GM12878 (cell line): Measurements from ENCODE around the gene ALG2. TPM values are rescaled to one million over a fixed set of nuclear protein-coding genes. Genes with fewer than 3 reads are reported as not detected.

Experiments
- ATF2 ChIP-seq: IDR thresholded peaks from 2 replicates; pipeline ENCODE4 v1.6.1; 2012; ENCODE audit warnings: low read length, inconsistent platforms
- ATF3 ChIP-seq: IDR thresholded peaks from 2 replicates; pipeline ENCODE4 v1.6.1; 2011; ENCODE audit warnings: low read depth, mild to moderate bottlenecking, low read length, moderate library complexity, borderline replicate concordance; ENCODE audit errors: extremely low read depth
- BCL11A ChIP-seq: IDR thresholded peaks from 2 replicates; pipeline ENCODE4 v1.6.1; 2011; ENCODE audit warnings: low read depth, low read length
- CHD1 ChIP-seq: IDR thresholded peaks from 2 replicates; pipeline ENCODE4 v1.6.1; 2012; ENCODE audit warnings: low read depth, low read length, improper control_type of control experiment
- DPF2 ChIP-seq: fragments of 450-650 bp; IDR thresholded peaks from 2 replicates; pipeline ENCODE4 v1.6.1; 2017; ENCODE audit warnings: mild to moderate bottlenecking
- ETV6 ChIP-seq, 2 experiments: fragments of 450-650 bp in 1 of 2; IDR thresholded peaks in 1 of 2; conservative IDR thresholded peaks in 1 of 2; 2 replicates each; pipeline ENCODE4 v1.6.1; 2014; ENCODE audit warnings: antibody characterized with exemption in 1 of 2, borderline replicate concordance in 1 of 2, low read depth in 1 of 2, mild to moderate bottlenecking in 1 of 2, moderate library complexity in 1 of 2
- EZH2 ChIP-seq: IDR thresholded peaks from 2 replicates; pipeline ENCODE4 v1.6.1; 2012; ENCODE audit warnings: low read depth, mild to moderate bottlenecking, control low read depth, inconsistent platforms, low read length, borderline replicate concordance; ENCODE audit not compliant: control insufficient read depth
- HCFC1 ChIP-seq: fragments of 150-350 bp; IDR thresholded peaks from 2 replicates; pipeline ENCODE4 v1.6.1; 2014; ENCODE audit warnings: low read length
- HSF1 ChIP-seq: fragments of 150-350 bp; IDR thresholded peaks from 2 replicates; pipeline ENCODE4 v1.6.1; 2014; ENCODE audit warnings: mild to moderate bottlenecking, low read depth, low read length
- KDM1A ChIP-seq: fragments of 200-600 bp; sonication (generic); IDR thresholded peaks from 2 replicates; pipeline ENCODE4 v1.6.1; 2016; ENCODE audit warnings: borderline replicate concordance
- NR2C2 ChIP-seq: IDR thresholded peaks from 2 replicates; pipeline ENCODE4 v1.6.1; 2011; ENCODE audit warnings: borderline replicate concordance, low read depth; ENCODE audit not compliant: control insufficient read depth, insufficient read length
- PBX3 ChIP-seq: IDR thresholded peaks from 2 replicates; pipeline ENCODE4 v1.6.1; 2011; ENCODE audit warnings: mild to moderate bottlenecking, low read depth, low read length, moderate library complexity; ENCODE audit not compliant: insufficient replicate concordance
- RBBP5 ChIP-seq: fragments of 200-600 bp; sonication (generic); conservative IDR thresholded peaks from 2 replicates; pipeline ENCODE4 v1.6.1; 2016
- RCOR1 ChIP-seq: conservative IDR thresholded peaks from 2 replicates; pipeline ENCODE4 v1.6.1; 2012; ENCODE audit warnings: low read depth, low read length, improper control_type of control experiment
- RELA ChIP-seq: fragments of 450-650 bp; IDR thresholded peaks from 2 replicates; pipeline ENCODE4 v1.8.0; 2014; ENCODE audit warnings: borderline replicate concordance; ENCODE audit not compliant: partially characterized antibody
- REST ChIP-seq: IDR thresholded peaks from 2 replicates; pipeline ENCODE4 v1.6.1; 2012; ENCODE audit warnings: mild to moderate bottlenecking, low read depth, low read length
- RUNX3 ChIP-seq: IDR thresholded peaks from 2 replicates; pipeline ENCODE4 v1.6.1; 2012; ENCODE audit warnings: low read length, inconsistent platforms
- SIN3A ChIP-seq: IDR thresholded peaks from 2 replicates; pipeline ENCODE4 v1.6.1; 2012; ENCODE audit warnings: low read depth, low read length, improper control_type of control experiment
- SIX5 ChIP-seq: IDR thresholded peaks from 2 replicates; pipeline ENCODE4 v1.6.1; 2011; ENCODE audit warnings: mild to moderate bottlenecking, low read depth, low read length, moderate library complexity; ENCODE audit not compliant: severe bottlenecking
- SRF ChIP-seq, 2 experiments: IDR thresholded peaks; 2 replicates each; pipeline ENCODE4 v1.6.1; 2011; ENCODE audit warnings: low read depth in 2 of 2, low read length in 2 of 2, mild to moderate bottlenecking in 1 of 2, moderate library complexity in 1 of 2
- YBX1 ChIP-seq: fragments of 450-650 bp; IDR thresholded peaks from 2 replicates; pipeline ENCODE4 v1.6.1; 2016; ENCODE audit warnings: antibody characterized with exemption
- YY1 ChIP-seq: IDR thresholded peaks from 2 replicates; pipeline ENCODE4 v1.6.1; 2011; ENCODE audit warnings: low read depth, mild to moderate bottlenecking, low read length
- ZNF207 ChIP-seq: fragments of 450-650 bp; IDR thresholded peaks from 2 replicates; pipeline ENCODE4 v1.6.1; 2014; ENCODE audit warnings: antibody characterized with exemption, mild to moderate bottlenecking, borderline replicate concordance
- ZSCAN29 ChIP-seq: fragments of 450-650 bp; IDR thresholded peaks from 2 replicates; pipeline ENCODE4 v1.6.1; 2017; ENCODE audit warnings: mild to moderate bottlenecking, moderate library complexity
- polyA plus RNA-seq, 11 experiments: library from polyadenylated mRNA; depleted of rRNA in 4 of 11; unstranded in 6 of 11; stranded (reverse) in 5 of 11; fragments of >200 nt; fragmentation: Nextera tagmentation in 4 of 11; fragmentation: Illumina TruSeq in 1 of 11; extraction: Ambion mirVana in 4 of 11; extraction: Trizol in 1 of 11; gene quantifications; 1 replicate in 1 of 11; 2 replicates in 10 of 11; pipeline versions ENCODE4 v1.2.1 to v1.2.3, GENCODE V29; 2011 to 2016; ENCODE audit warnings: inconsistent platforms in 2 of 11, missing spikeins in 2 of 11, low read depth in 1 of 11
- total RNA-seq, 4 experiments: library from RNA; depleted of rRNA in 3 of 4; stranded (reverse); fragments of >200 nt in 3 of 4; fragmentation: Illumina TruSeq in 1 of 4; extraction: Trizol in 1 of 4; gene quantifications; 2 replicates each; pipeline versions ENCODE4 v1.2.1 to v1.2.3, GENCODE V29; 2013 to 2021

ALG2 gene
- total and polyA plus RNA-seq, 10 of the 15 experiments (the other 5 are each of a cell fraction or from before 2014, with no cell fraction given) = 8.8 to 52.5 (median 38.6) TPM

- TF ChIP-seq REST (no peak), ZSCAN29 (no peak), ATF3 (no peak), EZH2 (no peak), ZNF207 (no peak), SIN3A (no peak), RELA (no peak), HCFC1 (no peak), PBX3 (no peak), SIX5 (no peak), RCOR1 (no peak), NR2C2 (no peak), DPF2 (peak; percentile 79), KDM1A (no peak), HSF1 (no peak), RBBP5 (no peak), YY1 (no peak), BCL11A (0 out of 2 replicates have a peak, but pooled peaks have one; percentile 20), ETV6 (conservative IDR thresholded peaks at IDR 0.05 in 1 of 2, IDR thresholded peaks at IDR 0.05 in 1 of 2; ENCODE audit: borderline replicate concordance in 1 of 2, low read depth in 1 of 2) (peak in 1 of 2 experiments; percentile 55; a peak in 1 of 4 replicates), RUNX3 (peak; percentile 60), SRF (IDR thresholded peaks at IDR 0.05; ENCODE audit: low read depth in 2 of 2, low read length in 2 of 2) (no peak), YBX1 (no peak), CHD1 (no peak), ATF2 (0 out of 2 replicates have a peak, but pooled peaks have one; percentile 28)
Observed at GRCh38 chr9:99199938-99200539, 21.7 kb downstream of the ALG2 start (continued).
